IMR-90 (cell line): Measurements from ENCODE around the gene CASKIN1. TPM values are rescaled to one million over a fixed set of nuclear protein-coding genes. Genes with fewer than 3 reads are reported as not detected.

Experiments
- ATAC-seq: fragments of 200-7000 bp; cut with Tn5 transposase; 2 replicates; pipeline ENCODE4 v1.9.1; 2020; ENCODE audit warnings: low read depth, mild to moderate bottlenecking, moderate library complexity
- BruUV-seq: library from RNA; stranded (reverse); fragments of 400-500 nt; replicated peaks from 2 replicates; lab custom pipeline; 2021; lab: Mats Ljungman, UMichigan
- CTCF ChIA-PET: fragments of 300-600 bp; formaldehyde crosslinking; extraction: SDS; loops from one replicate; lab custom pipeline; 2021; ENCODE audit warnings: antibody characterized with exemption; lab: Yijun Ruan, JAX
- POLR2A ChIA-PET: fragments of 300-600 bp; sonication (Branson Sonifier 250); formaldehyde crosslinking; loops from one replicate; lab custom pipeline; 2022; ENCODE audit warnings: antibody characterized with exemption; ENCODE audit not compliant: unreplicated experiment; lab: Charles Lee
- DNase-seq: peaks from one replicate; pipeline ENCODE4 v3.0.0; 2013
- H2AFZ ChIP-seq: replicated peaks from 2 replicates; pipeline ENCODE3; 2013; ENCODE audit warnings: low read length, mild to moderate bottlenecking; ENCODE audit not compliant: poor library complexity
- H2AK5ac ChIP-seq: 2 replicates; pipeline ENCODE4 v1.6.1; 2013; ENCODE audit warnings: low read depth, low read length, inconsistent platforms
- H2AK9ac ChIP-seq: replicated peaks from 2 replicates; pipeline ENCODE3; 2013; ENCODE audit warnings: mild to moderate bottlenecking, low read depth, low read length, moderate library complexity; ENCODE audit not compliant: poor library complexity
- H2BK120ac ChIP-seq: 2 replicates; pipeline ENCODE4 v1.6.1; 2013; ENCODE audit warnings: low read depth, low read length, inconsistent platforms
- H2BK15ac ChIP-seq: 3 replicates; pipeline ENCODE4 v1.6.1; 2013; ENCODE audit warnings: low read depth, low read length, inconsistent platforms
- H2BK20ac ChIP-seq: 2 replicates; pipeline ENCODE4 v1.6.1; 2013; ENCODE audit warnings: low read depth, mild to moderate bottlenecking, inconsistent platforms, low read length, moderate library complexity
- H2BK5ac ChIP-seq: 2 replicates; pipeline ENCODE4 v1.6.1; 2013; ENCODE audit warnings: mild to moderate bottlenecking, low read depth, low read length, inconsistent platforms; ENCODE audit not compliant: poor library complexity, severe bottlenecking
- H3K14ac ChIP-seq: replicated peaks from 2 replicates; pipeline ENCODE4 v1.6.1; 2013; ENCODE audit warnings: low read depth, low read length, inconsistent platforms
- H3K18ac ChIP-seq: 2 replicates; pipeline ENCODE4 v1.6.1; 2013; ENCODE audit warnings: low read depth, low read length, control low read depth
- H3K23ac ChIP-seq: 2 replicates; pipeline ENCODE4 v1.6.1; 2013; ENCODE audit warnings: low read depth, low read length, inconsistent platforms
- H3K27ac ChIP-seq: 2 replicates; pipeline ENCODE4 v1.5.1; 2013; ENCODE audit warnings: mild to moderate bottlenecking, control low read depth, low read length; ENCODE audit not compliant: insufficient read depth
- H3K27me3 ChIP-seq: 2 replicates; pipeline ENCODE4 v1.6.1; 2013; ENCODE audit warnings: low read length; ENCODE audit not compliant: control insufficient read depth, insufficient read depth
- H3K36me3 ChIP-seq: 2 replicates; pipeline ENCODE4 v1.6.1; 2013; ENCODE audit warnings: low read length, mixed read lengths; ENCODE audit not compliant: control insufficient read depth, insufficient read depth
- H3K4ac ChIP-seq: 2 replicates; pipeline ENCODE4 v1.6.1; 2013; ENCODE audit warnings: low read depth, low read length, inconsistent platforms
- H3K4me1 ChIP-seq: 2 replicates; pipeline ENCODE4 v1.6.1; 2013; ENCODE audit warnings: low read length, mixed read lengths; ENCODE audit not compliant: control insufficient read depth, insufficient read depth
- H3K4me2 ChIP-seq: 2 replicates; pipeline ENCODE4 v1.6.1; 2013; ENCODE audit warnings: low read depth, mild to moderate bottlenecking, control low read depth, low read length, moderate library complexity
- H3K4me3 ChIP-seq: 2 replicates; pipeline ENCODE4 v1.5.1; 2013; ENCODE audit warnings: low read depth, mild to moderate bottlenecking, control low read depth, low read length, moderate library complexity; ENCODE audit not compliant: insufficient read depth
- H3K56ac ChIP-seq: 2 replicates; pipeline ENCODE4 v1.6.1; 2013; ENCODE audit warnings: low read length, inconsistent platforms; ENCODE audit not compliant: insufficient read depth; ENCODE audit errors: extremely low read depth
- H3K79me1 ChIP-seq, 2 experiments: 2 replicates each; pipeline ENCODE4 v1.6.1; 2013; ENCODE audit warnings: low read length in 2 of 2, inconsistent platforms in 1 of 2, low read depth in 1 of 2
- H3K9ac ChIP-seq: 2 replicates; pipeline ENCODE4 v1.6.1; 2013; ENCODE audit warnings: low read depth, low read length, control low read depth
- H3K9me1 ChIP-seq: 2 replicates; pipeline ENCODE4 v1.6.1; 2013; ENCODE audit warnings: low read length, inconsistent platforms; ENCODE audit not compliant: insufficient read depth
- H3K9me3 ChIP-seq: 2 replicates; pipeline ENCODE4 v1.6.1; 2013; ENCODE audit warnings: low read length; ENCODE audit not compliant: control insufficient read depth, insufficient read depth
- H4K20me1 ChIP-seq: 2 replicates; pipeline ENCODE4 v1.6.1; 2013; ENCODE audit warnings: low read length, inconsistent platforms; ENCODE audit not compliant: insufficient read depth
- H4K5ac ChIP-seq: 2 replicates; pipeline ENCODE4 v1.6.1; 2013; ENCODE audit warnings: mild to moderate bottlenecking, low read depth, low read length, control low read depth
- H4K8ac ChIP-seq, 2 experiments: 2 replicates each; pipeline ENCODE4 v1.6.1; 2013; ENCODE audit warnings: low read depth in 2 of 2, low read length in 2 of 2, control low read depth in 1 of 2, inconsistent platforms in 1 of 2
- H4K91ac ChIP-seq: 2 replicates; pipeline ENCODE4 v1.6.1; 2013; ENCODE audit warnings: low read depth, low read length, inconsistent platforms; ENCODE audit not compliant: insufficient read depth
- BHLHE40 ChIP-seq: fragments of 150-350 bp; IDR thresholded peaks from 2 replicates; pipeline ENCODE4 v1.6.1; 2016; ENCODE audit warnings: mild to moderate bottlenecking, low read depth, low read length
- CEBPB ChIP-seq: IDR thresholded peaks from 2 replicates; pipeline ENCODE4 v1.6.1; 2012; ENCODE audit warnings: low read depth, low read length, improper control_type of control experiment
- CHD1 ChIP-seq: IDR thresholded peaks from 2 replicates; pipeline ENCODE4 v1.6.1; 2012; ENCODE audit warnings: low read depth, low read length, improper control_type of control experiment
- FOS ChIP-seq: fragments of 150-350 bp; IDR thresholded peaks from 2 replicates; pipeline ENCODE4 v1.6.1; 2016; ENCODE audit warnings: low read depth, low read length
- MAFK ChIP-seq: IDR thresholded peaks from 2 replicates; pipeline ENCODE4 v1.6.1; 2012; ENCODE audit warnings: low read depth, low read length, improper control_type of control experiment
- MAZ ChIP-seq: IDR thresholded peaks from 2 replicates; pipeline ENCODE4 v1.6.1; 2012; ENCODE audit warnings: low read depth, mild to moderate bottlenecking, low read length, improper control_type of control experiment, moderate library complexity, borderline replicate concordance
- MXI1 ChIP-seq: IDR thresholded peaks from 2 replicates; pipeline ENCODE4 v1.6.1; 2012; ENCODE audit warnings: low read depth, mild to moderate bottlenecking, low read length, moderate library complexity, borderline replicate concordance
- NFE2L2 ChIP-seq: fragments of 150-350 bp; IDR thresholded peaks from 2 replicates; pipeline ENCODE4 v1.6.1; 2016; ENCODE audit warnings: low read depth, mild to moderate bottlenecking, low read length
- POLR2A ChIP-seq: IDR thresholded peaks from 2 replicates; pipeline ENCODE4 v1.6.1; 2012; ENCODE audit warnings: mild to moderate bottlenecking, low read depth, low read length
- RAD21 ChIP-seq: IDR thresholded peaks from 2 replicates; pipeline ENCODE4 v1.6.1; 2012; ENCODE audit warnings: low read length, improper control_type of control experiment
- RCOR1 ChIP-seq: IDR thresholded peaks from 2 replicates; pipeline ENCODE4 v1.6.1; 2012; ENCODE audit warnings: mild to moderate bottlenecking, low read length, improper control_type of control experiment; ENCODE audit not compliant: insufficient replicate concordance
- RFX5 ChIP-seq: IDR thresholded peaks from 2 replicates; pipeline ENCODE4 v1.8.0; 2012; ENCODE audit warnings: low read depth, mild to moderate bottlenecking, low read length, moderate library complexity
- SMC3 ChIP-seq: fragments of 150-350 bp; IDR thresholded peaks from 2 replicates; pipeline ENCODE4 v1.6.1; 2016; ENCODE audit warnings: low read depth, mild to moderate bottlenecking, antibody characterized with exemption, low read length, moderate library complexity
- WGBS, 2 experiments: methylation state at CpG; one replicate each; pipeline versions ENCODE4 v1.1.5 to v1.1.7; 2013; ENCODE audit warnings: missing lambda C conversion rate in 2 of 2; ENCODE audit not compliant: insufficient read length in 1 of 2; ENCODE audit errors: extremely low coverage in 2 of 2; 5-methylcytosine and 5-hydroxymethylcytosine counted together
- dilution Hi-C: fragments of 300-500 bp; cut with HindIII; formaldehyde crosslinking; loops from one replicate; pipeline ENCODE4 v1.14.3; 2018; ENCODE audit warnings: low sequenced_read_pairs; ENCODE audit not compliant: unreplicated experiment
- in situ Hi-C: fragments of 300-500 bp; cut with MboI; formaldehyde crosslinking; loops from 3 replicates; pipeline ENCODE4 v1.14.3; 2019; ENCODE audit warnings: low sequenced_read_pairs, inconsistent platforms, mixed read lengths
- intact Hi-C: fragments of 100-400 bp; cut with micrococcal nuclease; formaldehyde crosslinking; loops from 2 replicates; pipeline ENCODE4 v1.10.0; 2022
- polyA plus RNA-seq, 3 experiments: library from polyadenylated mRNA; depleted of rRNA; stranded (reverse); fragments of >200 nt; gene quantifications; 2 replicates each; pipeline ENCODE4 v1.2.3, GENCODE V29; 2012; ENCODE audit warnings: low replicate concordance in 1 of 3
- total RNA-seq: library from RNA; depleted of rRNA; stranded (reverse); fragments of >200 nt; gene quantifications from 2 replicates; pipeline ENCODE4 v1.2.3, GENCODE V29; 2012
- TF ChIP-seq, protein P1 (sequence below): conservative IDR thresholded peaks from 2 replicates; pipeline ENCODE4 v1.5.1; 2012; ENCODE audit warnings: mild to moderate bottlenecking, low read depth, low read length, improper control_type of control experiment

The CASKIN1 gene
- total and polyA plus RNA-seq, 2 of the 4 experiments (the other 2 are of a cell fraction): 0.05 TPM; not detected in 1

DNA sequence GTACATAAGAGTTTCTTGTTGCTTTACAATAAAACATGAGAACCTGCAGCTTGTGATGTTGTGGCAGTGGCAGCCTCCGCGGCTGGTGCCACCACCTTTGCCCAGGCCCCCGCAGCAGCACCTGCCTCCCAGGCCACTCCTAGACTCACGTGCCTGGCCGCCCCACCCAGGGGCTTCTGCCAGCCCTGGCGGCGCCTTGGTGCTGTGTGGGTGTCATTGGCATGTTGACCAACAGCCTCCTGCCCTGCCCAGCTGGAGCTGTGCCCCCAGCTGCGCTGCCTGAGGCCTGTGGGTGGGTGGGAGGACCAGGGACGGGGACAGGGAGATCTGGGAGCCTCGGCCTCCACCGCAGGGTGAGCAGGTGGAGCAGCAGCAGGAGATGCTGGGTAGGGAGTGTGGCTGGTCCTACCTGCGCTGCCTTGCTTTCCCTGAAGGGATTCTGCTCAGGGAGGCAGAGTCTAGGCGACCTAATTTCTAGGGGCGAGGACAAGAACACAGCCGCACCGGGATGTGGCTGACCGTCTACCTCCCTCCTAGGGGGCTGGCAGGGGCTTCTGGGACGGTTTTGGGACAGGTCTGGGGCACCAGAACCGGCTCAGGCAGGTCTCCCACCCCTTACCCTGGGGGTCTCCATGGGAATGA lies 39.4 kb upstream of the CASKIN1 start:
- Histone ChIP-seq H3K56ac (no peak overlapping the region), H2AK5ac (no peak overlapping the region), H3K9me1 (no peaks in the 10 kb centered on the region), H4K20me1 (peaks cover 14% of the 10 kb centered on the region), H2BK120ac (no peak overlapping the region), H4K8ac (no peak overlapping the region), H3K23ac (no peak overlapping the region), H3K4ac (no peak overlapping the region), H2BK15ac (no peak overlapping the region), H2BK5ac (no peak overlapping the region), H2BK20ac (no peak overlapping the region), H3K4me2 (no peak overlapping the region), H3K27me3 (peaks cover 9% of the 10 kb centered on the region), H4K91ac (no peak overlapping the region), H3K9me3 (no peaks in the 10 kb centered on the region), H3K9ac (no peak overlapping the region), H4K5ac (no peak overlapping the region), H2AFZ (peak overlapping the region; percentile 81), H3K4me3 (no peak overlapping the region), H3K79me1 (no peaks in the 10 kb centered on the region), H3K18ac (no peak overlapping the region), H3K4me1 (peaks cover 5% of the 10 kb centered on the region; the same call in 1 of the 2 replicates), H3K36me3 (peaks cover 47% of the 10 kb centered on the region), H3K27ac (no peak overlapping the region), H3K14ac (no peak overlapping the region), H2AK9ac (peak overlapping the region; percentile 65)
- no TSS peak for BruUV-seq
- TF ChIP-seq MAZ: no peak
- TF ChIP-seq CHD1: no peak
- TF ChIP-seq MXI1: no peak
- TF ChIP-seq NFE2L2: no peak
- TF ChIP-seq SMC3: no peak
- TF ChIP-seq FOS: no peak
- no peak for TF ChIP-seq CEBPB
- no peak for TF ChIP-seq POLR2A
- no peak for TF ChIP-seq RCOR1
- no peak for TF ChIP-seq MAFK
- no peak for TF ChIP-seq BHLHE40
- TF ChIP-seq, protein P1, sequence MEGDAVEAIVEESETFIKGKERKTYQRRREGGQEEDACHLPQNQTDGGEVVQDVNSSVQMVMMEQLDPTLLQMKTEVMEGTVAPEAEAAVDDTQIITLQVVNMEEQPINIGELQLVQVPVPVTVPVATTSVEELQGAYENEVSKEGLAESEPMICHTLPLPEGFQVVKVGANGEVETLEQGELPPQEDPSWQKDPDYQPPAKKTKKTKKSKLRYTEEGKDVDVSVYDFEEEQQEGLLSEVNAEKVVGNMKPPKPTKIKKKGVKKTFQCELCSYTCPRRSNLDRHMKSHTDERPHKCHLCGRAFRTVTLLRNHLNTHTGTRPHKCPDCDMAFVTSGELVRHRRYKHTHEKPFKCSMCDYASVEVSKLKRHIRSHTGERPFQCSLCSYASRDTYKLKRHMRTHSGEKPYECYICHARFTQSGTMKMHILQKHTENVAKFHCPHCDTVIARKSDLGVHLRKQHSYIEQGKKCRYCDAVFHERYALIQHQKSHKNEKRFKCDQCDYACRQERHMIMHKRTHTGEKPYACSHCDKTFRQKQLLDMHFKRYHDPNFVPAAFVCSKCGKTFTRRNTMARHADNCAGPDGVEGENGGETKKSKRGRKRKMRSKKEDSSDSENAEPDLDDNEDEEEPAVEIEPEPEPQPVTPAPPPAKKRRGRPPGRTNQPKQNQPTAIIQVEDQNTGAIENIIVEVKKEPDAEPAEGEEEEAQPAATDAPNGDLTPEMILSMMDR: no peak
- no peak for TF ChIP-seq RFX5
- no peak for TF ChIP-seq RAD21
- ATAC-seq: no peak
- in situ Hi-C loops: no loop called here
- ChIA-PET CTCF (no interaction called here), POLR2A (no interaction called here)
- 57% methylated on average over 3 of the region's 19 CpGs; no CpG with 5 or more reads in 1 of the 2 experiments for WGBS, 2 experiments
- dilution Hi-C loops: no loop called here
- DNase-seq: no peak
- intact Hi-C loops: no loop called here
